Parathyroid adenoma (tissue), 2 donors: Measurements from ENCODE around the gene OSGIN1.

Experiments used
- H2AFZ ChIP-seq: fragments of 300-600 bp; sonication (generic); one replicate; pipeline ENCODE4 v1.7.0; 2017; ENCODE audit warnings: antibody characterized with exemption, mild to moderate bottlenecking
- H3K27ac ChIP-seq: fragments of 300-600 bp; sonication (generic); one replicate; pipeline ENCODE4 v1.7.0; 2017
- H3K27me3 ChIP-seq: fragments of 300-600 bp; sonication (generic); one replicate; pipeline ENCODE4 v1.7.0; 2017; ENCODE audit warnings: low read length; ENCODE audit not compliant: control insufficient read depth, insufficient read depth
- H3K36me3 ChIP-seq: fragments of 300-600 bp; sonication (generic); one replicate; pipeline ENCODE4 v1.7.0; 2017; ENCODE audit warnings: low read length; ENCODE audit not compliant: control insufficient read depth, insufficient read depth
- H3K4me1 ChIP-seq: fragments of 300-600 bp; sonication (generic); one replicate; pipeline ENCODE4 v1.7.0; 2017; ENCODE audit warnings: control low read depth
- H3K4me2 ChIP-seq: fragments of 300-600 bp; sonication (generic); one replicate; pipeline ENCODE4 v1.7.0; 2017; ENCODE audit warnings: low read length
- H3K4me3 ChIP-seq: fragments of 300-600 bp; sonication (generic); one replicate; pipeline ENCODE4 v1.7.0; 2017; ENCODE audit warnings: low read depth, low read length
- H3K79me2 ChIP-seq: fragments of 300-600 bp; sonication (generic); one replicate; pipeline ENCODE4 v1.7.0; 2017; ENCODE audit warnings: control low read depth
- H3K9ac ChIP-seq: fragments of 300-600 bp; sonication (generic); one replicate; pipeline ENCODE4 v1.7.0; 2017; ENCODE audit warnings: mild to moderate bottlenecking
- H3K9me3 ChIP-seq: fragments of 300-600 bp; sonication (generic); one replicate; pipeline ENCODE4 v1.7.0; 2017; ENCODE audit warnings: low read length; ENCODE audit not compliant: control insufficient read depth
- TF ChIP-seq, protein P1 (sequence below): fragments of 300-600 bp; sonication (generic); IDR thresholded peaks from one replicate; pipeline ENCODE4 v1.7.0; 2017; ENCODE audit warnings: antibody characterized with exemption, mild to moderate bottlenecking
- donor health status: primary hyperparathyroidism.

The OSGIN1 gene

DNA sequence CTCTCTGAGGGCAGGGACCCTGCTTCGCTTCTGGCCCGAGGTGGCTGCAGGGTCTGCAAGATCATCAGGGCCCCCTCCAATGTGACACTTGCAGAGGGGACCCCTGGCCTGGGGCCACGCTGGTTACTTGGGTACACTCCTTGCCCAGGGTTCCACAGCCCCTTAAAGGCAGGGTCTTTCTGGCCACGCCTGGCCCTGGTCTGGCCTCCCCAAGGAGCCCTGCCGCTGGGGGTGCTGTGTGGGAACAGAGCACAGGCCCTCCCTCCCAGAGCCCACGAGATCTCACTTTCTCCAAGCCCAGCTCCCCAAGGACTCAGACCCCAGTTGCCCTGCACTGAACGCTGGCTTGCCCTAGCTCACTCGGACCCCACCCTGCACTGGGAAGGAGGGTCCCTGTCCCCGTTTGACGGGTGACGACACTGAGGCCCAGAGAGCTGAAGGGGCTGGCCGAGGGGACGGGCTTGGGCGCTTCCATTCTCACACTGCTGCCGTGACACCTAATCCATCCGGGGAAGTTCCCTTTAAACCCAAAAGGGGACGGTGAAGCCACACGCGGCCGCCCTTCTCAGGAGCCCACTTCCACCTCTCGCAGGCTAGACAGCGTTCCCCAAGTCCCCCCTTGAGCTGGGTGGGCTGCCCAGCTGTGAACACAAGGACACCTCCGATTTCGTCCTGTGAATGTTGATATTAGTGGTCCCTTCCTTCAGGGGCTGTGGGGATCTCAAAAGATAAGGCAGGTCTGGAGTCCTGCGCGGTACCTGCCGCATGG lies 26.9 kb upstream of the OSGIN1 start:
- no peaks in the 10 kb centered on the region for H3K79me2 ChIP-seq
- H3K27me3 ChIP-seq, result no peaks in the 10 kb centered on the region
- peaks cover 39% of the 10 kb centered on the region for H3K4me1 ChIP-seq
- H3K9ac ChIP-seq, result no peak overlapping the region
- no peak overlapping the region for H3K4me3 ChIP-seq
- H3K4me2 ChIP-seq, result no peak overlapping the region
- TF ChIP-seq, protein P1, sequence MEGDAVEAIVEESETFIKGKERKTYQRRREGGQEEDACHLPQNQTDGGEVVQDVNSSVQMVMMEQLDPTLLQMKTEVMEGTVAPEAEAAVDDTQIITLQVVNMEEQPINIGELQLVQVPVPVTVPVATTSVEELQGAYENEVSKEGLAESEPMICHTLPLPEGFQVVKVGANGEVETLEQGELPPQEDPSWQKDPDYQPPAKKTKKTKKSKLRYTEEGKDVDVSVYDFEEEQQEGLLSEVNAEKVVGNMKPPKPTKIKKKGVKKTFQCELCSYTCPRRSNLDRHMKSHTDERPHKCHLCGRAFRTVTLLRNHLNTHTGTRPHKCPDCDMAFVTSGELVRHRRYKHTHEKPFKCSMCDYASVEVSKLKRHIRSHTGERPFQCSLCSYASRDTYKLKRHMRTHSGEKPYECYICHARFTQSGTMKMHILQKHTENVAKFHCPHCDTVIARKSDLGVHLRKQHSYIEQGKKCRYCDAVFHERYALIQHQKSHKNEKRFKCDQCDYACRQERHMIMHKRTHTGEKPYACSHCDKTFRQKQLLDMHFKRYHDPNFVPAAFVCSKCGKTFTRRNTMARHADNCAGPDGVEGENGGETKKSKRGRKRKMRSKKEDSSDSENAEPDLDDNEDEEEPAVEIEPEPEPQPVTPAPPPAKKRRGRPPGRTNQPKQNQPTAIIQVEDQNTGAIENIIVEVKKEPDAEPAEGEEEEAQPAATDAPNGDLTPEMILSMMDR, result no peak
- no peak overlapping the region for H2AFZ ChIP-seq
- H3K27ac ChIP-seq, result no peak overlapping the region
- H3K36me3 ChIP-seq, result no peaks in the 10 kb centered on the region
- no peaks in the 10 kb centered on the region for H3K9me3 ChIP-seq

DNA sequence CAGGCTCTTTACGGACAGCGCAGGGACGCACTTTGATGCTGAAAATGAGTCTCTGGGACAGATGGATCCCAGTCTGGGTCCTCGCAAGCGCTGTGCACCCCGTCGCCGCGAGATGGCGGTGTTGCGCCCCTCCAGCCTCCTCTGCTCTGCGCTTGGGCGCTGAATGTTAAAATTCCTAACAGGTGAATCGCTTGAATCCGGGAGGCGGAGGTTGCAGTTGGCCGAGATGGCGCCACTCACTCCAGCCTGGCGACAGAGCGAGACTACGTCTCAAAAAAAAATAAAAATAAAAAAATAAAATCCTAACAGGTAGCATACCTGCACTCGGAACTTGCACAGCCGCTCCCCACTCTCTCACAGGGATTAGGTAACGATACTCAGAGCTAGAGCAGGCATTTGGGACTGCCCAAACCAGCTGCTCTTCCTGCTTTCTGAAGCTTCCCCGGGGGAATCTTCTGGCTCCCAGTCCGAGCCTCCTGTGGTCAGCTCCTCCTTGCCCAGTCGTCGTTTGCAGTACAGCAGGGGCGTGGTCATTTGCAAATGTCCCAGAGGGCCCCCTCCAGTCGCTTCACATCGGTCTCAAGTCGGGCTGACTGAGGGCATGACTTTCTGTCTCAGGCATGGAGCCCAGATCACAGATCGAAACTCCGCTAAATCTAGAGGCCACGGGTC lies 26.2 kb upstream of the OSGIN1 start:
- no peaks in the 10 kb centered on the region for H3K27me3 ChIP-seq
- no peaks in the 10 kb centered on the region for H3K79me2 ChIP-seq
- H3K36me3 ChIP-seq, result no peaks in the 10 kb centered on the region
- H3K4me2 ChIP-seq, result peak overlapping the region; percentile 68
- H3K4me1 ChIP-seq, result peaks cover 46% of the 10 kb centered on the region
- no peaks in the 10 kb centered on the region for H3K9me3 ChIP-seq
- TF ChIP-seq, protein P1, result peak; percentile 98
- H3K27ac ChIP-seq, result peak overlapping the region; percentile 97
- peak overlapping the region; percentile 89 for H2AFZ ChIP-seq
- no peak overlapping the region for H3K9ac ChIP-seq
- peak overlapping the region; percentile 34 for H3K4me3 ChIP-seq

DNA sequence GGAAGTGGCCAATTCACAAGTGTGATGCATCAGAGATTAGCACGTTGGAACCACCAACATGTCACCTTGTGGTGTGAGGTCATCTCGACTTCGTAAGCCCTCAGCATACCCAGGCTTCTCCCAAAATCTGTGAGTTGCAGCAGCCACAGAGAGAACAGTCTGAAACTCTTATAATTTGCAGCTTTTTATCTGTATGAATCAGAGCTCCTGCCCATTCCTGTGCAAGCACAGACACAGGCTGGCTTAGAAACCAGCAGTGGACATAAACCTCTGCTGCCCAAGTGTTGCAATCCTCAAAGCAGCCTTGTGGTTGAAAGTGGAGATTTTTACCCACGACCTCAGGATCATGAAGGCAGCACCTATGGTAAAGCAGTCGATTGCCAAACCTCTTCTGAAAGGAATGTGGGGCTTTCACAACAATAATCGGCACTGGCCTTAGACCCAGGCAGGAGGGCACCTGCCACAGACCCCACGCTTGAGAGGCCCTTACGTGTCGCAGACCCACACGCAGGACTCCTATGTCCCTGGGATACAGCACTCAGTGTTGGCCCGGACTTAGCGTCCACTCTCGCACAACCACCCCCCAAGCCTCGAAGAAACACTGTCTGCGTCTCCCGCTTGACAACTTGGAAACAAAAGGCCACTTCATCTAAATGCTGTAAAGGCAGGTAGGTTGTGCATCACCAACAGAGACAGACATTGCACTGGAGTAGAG lies 24.5 kb upstream of the OSGIN1 start:
- TF ChIP-seq, protein P1, result no peak
- Histone ChIP-seq H3K9ac (no peak overlapping the region), H2AFZ (peak overlapping the region; percentile 84), H3K27ac (peak overlapping the region; percentile 97), H3K79me2 (no peaks in the 10 kb centered on the region), H3K9me3 (no peaks in the 10 kb centered on the region), H3K4me2 (no peak overlapping the region), H3K27me3 (no peaks in the 10 kb centered on the region), H3K4me1 (peaks cover 47% of the 10 kb centered on the region), H3K36me3 (no peaks in the 10 kb centered on the region), H3K4me3 (no peak overlapping the region)

DNA sequence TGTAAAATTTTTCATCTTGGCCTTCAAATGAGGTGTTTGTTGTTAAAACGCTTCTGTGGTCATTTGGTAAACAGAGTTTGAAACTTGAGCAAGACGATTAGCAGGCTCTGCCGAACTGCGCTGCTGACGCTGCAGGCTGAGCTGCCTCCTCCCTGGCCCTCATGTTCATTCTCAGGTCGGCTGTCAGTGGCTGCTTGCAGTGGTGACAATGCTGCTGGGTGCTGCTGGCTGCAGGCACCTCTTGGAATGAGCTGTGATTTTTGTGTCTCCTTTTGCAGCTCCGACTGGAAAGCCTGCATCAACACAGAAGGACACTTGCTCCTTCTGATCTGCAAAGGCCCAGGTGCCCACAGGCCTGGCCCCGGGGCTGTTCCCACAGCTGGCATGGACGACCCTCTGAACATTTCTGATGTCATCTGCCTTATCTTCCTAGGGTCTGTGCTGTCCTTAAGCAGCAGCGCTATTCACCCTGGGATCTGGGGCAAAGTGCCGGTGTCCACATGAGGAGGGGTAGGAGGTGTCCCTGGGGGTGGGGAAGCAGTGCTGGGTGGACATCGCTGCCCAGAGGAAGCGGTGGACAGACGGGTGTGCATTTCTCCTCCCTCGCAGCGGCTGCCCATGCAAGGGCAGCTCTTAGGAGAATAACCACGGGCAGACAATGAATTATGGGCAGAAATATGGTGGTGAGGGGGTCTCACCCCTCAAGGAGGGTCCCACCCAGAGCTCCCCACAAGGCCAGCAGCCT lies 23.1 kb upstream of the OSGIN1 start:
- Histone ChIP-seq H3K79me2 (no peaks in the 10 kb centered on the region), H3K9me3 (no peaks in the 10 kb centered on the region), H3K4me2 (peak overlapping the region; percentile 29), H3K27me3 (no peaks in the 10 kb centered on the region), H3K4me1 (peaks cover 47% of the 10 kb centered on the region), H3K36me3 (no peaks in the 10 kb centered on the region), H3K9ac (no peak overlapping the region), H3K4me3 (no peak overlapping the region), H2AFZ (peak overlapping the region; percentile 84), H3K27ac (peak overlapping the region; percentile 97)
- TF ChIP-seq, protein P1, result no peak
